Measurements from ENCODE around the gene CRYGN. TPM values are rescaled to one million over a fixed set of nuclear protein-coding genes. Genes with fewer than 3 reads are reported as not detected.

CRYGN gene
- total RNA-seq, 4 donors from 2014 or later, result not detected

- no peak for DNase-seq (ENCODE audit: low spot score in 2 of 2)
- 71 to 75% methylated on average over 7 of the region's 7 CpGs for WGBS, 2 donors
- H3K4me3 ChIP-seq (ENCODE audit: low read depth, poor library complexity, severe bottlenecking), result no peak overlapping the region
- intact Hi-C loops (cut with DNase I; ENCODE audit: low total_unique reads), result no loop called here
- TF ChIP-seq CTCF (IDR thresholded peaks at IDR 0.05) (no peak), POLR2A (IDR thresholded peaks at IDR 0.05) (no peak)
Observed at GRCh38 chr7:151425670-151426440, 14.1 kb downstream of the CRYGN start.

- DNase-seq (ENCODE audit: low spot score in 2 of 2), result no peak
- TF ChIP-seq POLR2A (IDR thresholded peaks at IDR 0.05) (no peak), CTCF (IDR thresholded peaks at IDR 0.05) (no peak)
- intact Hi-C loops (cut with DNase I; ENCODE audit: low total_unique reads), result no loop called here
- H3K4me3 ChIP-seq (ENCODE audit: low read depth, poor library complexity, severe bottlenecking), result no peak overlapping the region
- 75 to 79% methylated on average over 5 of the region's 5 CpGs for WGBS, 2 donors
Observed at GRCh38 chr7:151424799-151425198, 15.1 kb downstream of the CRYGN start.

- DNase-seq (ENCODE audit: low spot score in 2 of 2), result no peak
- 85 to 86% methylated on average over 5 of the region's 5 CpGs for WGBS, 2 donors
- H3K4me3 ChIP-seq (ENCODE audit: low read depth, poor library complexity, severe bottlenecking), result no peak overlapping the region
- intact Hi-C loops (cut with DNase I; ENCODE audit: low total_unique reads), result no loop called here
- TF ChIP-seq POLR2A (IDR thresholded peaks at IDR 0.05) (no peak), CTCF (IDR thresholded peaks at IDR 0.05) (no peak)
Observed at GRCh38 chr7:151423936-151424335, 16.0 kb downstream of the CRYGN start.

GRCh38 chr7:151423226-151423625 lies 16.7 kb downstream of the CRYGN start:
- no peak for DNase-seq (ENCODE audit: low spot score in 2 of 2)
- WGBS, 2 donors, result 72 to 81% methylated on average over 7 of the region's 7 CpGs
- TF ChIP-seq CTCF (IDR thresholded peaks at IDR 0.05) (no peak), POLR2A (IDR thresholded peaks at IDR 0.05) (no peak)
- intact Hi-C loops (cut with DNase I; ENCODE audit: low total_unique reads), result no loop called here
- no peak overlapping the region for H3K4me3 ChIP-seq (ENCODE audit: low read depth, poor library complexity, severe bottlenecking)

GRCh38 chr7:151422212-151422611 lies 17.7 kb downstream of the CRYGN start:
- TF ChIP-seq CTCF (IDR thresholded peaks at IDR 0.05), result no peak
- no peak for TF ChIP-seq POLR2A (IDR thresholded peaks at IDR 0.05)
- H3K4me3 ChIP-seq (ENCODE audit: low read depth, poor library complexity, severe bottlenecking), result no peak overlapping the region
- no peak for DNase-seq (ENCODE audit: low spot score in 2 of 2)
- 84 to 93% methylated on average over 5 of the region's 5 CpGs for WGBS, 2 donors
- intact Hi-C loops (cut with DNase I; ENCODE audit: low total_unique reads), result no loop called here

GRCh38 chr7:151420144-151420543 lies 19.8 kb downstream of the CRYGN start:
- no peak for TF ChIP-seq CTCF (IDR thresholded peaks at IDR 0.05)
- TF ChIP-seq POLR2A (IDR thresholded peaks at IDR 0.05), result no peak
- H3K4me3 ChIP-seq (ENCODE audit: low read depth, poor library complexity, severe bottlenecking), result no peak overlapping the region
- no peak for DNase-seq (ENCODE audit: low spot score in 2 of 2)
- intact Hi-C loops (cut with DNase I; ENCODE audit: low total_unique reads), result no loop called here
- WGBS, 2 donors, result 63 to 70% methylated on average over 5 of the region's 5 CpGs
